Liver (tissue), 9 donors: Measurements from ENCODE around the gene ALDH1A2. TPM values are rescaled to one million over a fixed set of nuclear protein-coding genes. Genes with fewer than 3 reads are reported as not detected.

ENCODE experiments used
- DNase-seq: peaks from one replicate; pipeline ENCODE4 v3.0.0-alpha.2; 2017; ENCODE audit warnings: low spot score
- H3K27ac ChIP-seq, 2 donors: one replicate each; pipeline ENCODE4 v1.7.0; 2013; ENCODE audit warnings: inconsistent platforms in 2 of 2, low read length in 2 of 2, control low read depth in 1 of 2, low read depth in 1 of 2, mild to moderate bottlenecking in 1 of 2
- H3K27me3 ChIP-seq, 4 donors: one replicate each; pipeline versions ENCODE4 v1.6.1 to v1.7.0; 2013; ENCODE audit warnings: low read length in 3 of 4, inconsistent platforms in 1 of 4, mild to moderate bottlenecking in 1 of 4, moderate library complexity in 1 of 4; ENCODE audit not compliant: control insufficient read depth in 4 of 4, insufficient read depth in 4 of 4
- H3K36me3 ChIP-seq, 4 donors: one replicate each; pipeline versions ENCODE4 v1.6.1 to v1.7.0; 2013; ENCODE audit warnings: low read length in 3 of 4, mild to moderate bottlenecking in 3 of 4, low read depth in 1 of 4, moderate library complexity in 1 of 4; ENCODE audit not compliant: control insufficient read depth in 4 of 4, insufficient read depth in 3 of 4
- H3K4me1 ChIP-seq, 4 donors: one replicate each; pipeline versions ENCODE4 v1.6.1 to v1.7.0; 2013; ENCODE audit warnings: low read length in 3 of 4, mild to moderate bottlenecking in 3 of 4, moderate library complexity in 1 of 4; ENCODE audit not compliant: control insufficient read depth in 4 of 4, insufficient read depth in 4 of 4
- H3K4me3 ChIP-seq, 3 donors: one replicate each; pipeline versions ENCODE4 v1.6.1 to v1.7.0; 2013; ENCODE audit warnings: low read length in 3 of 3, control low read depth in 1 of 3, low read depth in 1 of 3, mild to moderate bottlenecking in 1 of 3
- H3K9ac ChIP-seq, 2 donors: one replicate each; pipeline ENCODE4 v1.7.0; 2013; ENCODE audit warnings: low read length in 2 of 2, mild to moderate bottlenecking in 2 of 2, moderate library complexity in 2 of 2, control low read depth in 1 of 2, low read depth in 1 of 2
- H3K9me3 ChIP-seq, 4 donors: one replicate each; pipeline versions ENCODE4 v1.6.1 to v1.7.0; 2013; ENCODE audit warnings: low read length in 3 of 4; ENCODE audit not compliant: control insufficient read depth in 4 of 4
- EGR1 ChIP-seq, 2 donors: IDR thresholded peaks; 2 replicates each; pipeline ENCODE4 v1.6.1; 2016 to 2018; ENCODE audit warnings: antibody characterized with exemption in 2 of 2, low read depth in 2 of 2
- FOXA2 ChIP-seq: IDR thresholded peaks from 2 replicates; pipeline ENCODE4 v1.6.1; 2016; ENCODE audit warnings: antibody characterized with exemption
- GABPA ChIP-seq, 2 donors: IDR thresholded peaks in 1 of 2; conservative IDR thresholded peaks in 1 of 2; 2 replicates each; pipeline ENCODE4 v1.6.1; 2016; ENCODE audit warnings: antibody characterized with exemption in 2 of 2, mild to moderate bottlenecking in 1 of 2, moderate library complexity in 1 of 2
- HNF4A ChIP-seq, 2 donors: conservative IDR thresholded peaks; 2 replicates each; pipeline ENCODE4 v1.6.1; 2016; ENCODE audit warnings: antibody characterized with exemption in 2 of 2, mild to moderate bottlenecking in 2 of 2
- HNF4G ChIP-seq: IDR thresholded peaks from 2 replicates; pipeline ENCODE4 v1.6.1; 2016; ENCODE audit warnings: antibody characterized with exemption
- NR2F2 ChIP-seq: IDR thresholded peaks from 2 replicates; pipeline ENCODE4 v1.6.1; 2016; ENCODE audit warnings: antibody characterized with exemption
- RAD21 ChIP-seq, 2 donors: IDR thresholded peaks; 2 replicates each; pipeline ENCODE4 v1.6.1; 2016; ENCODE audit warnings: antibody characterized with exemption in 2 of 2, mild to moderate bottlenecking in 2 of 2
- RXRA ChIP-seq, 2 donors: IDR thresholded peaks; 2 replicates each; pipeline ENCODE4 v1.6.1; 2017 to 2018; ENCODE audit warnings: antibody characterized with exemption in 2 of 2, mild to moderate bottlenecking in 1 of 2
- SP1 ChIP-seq: IDR thresholded peaks from 2 replicates; pipeline ENCODE4 v1.6.1; 2018; ENCODE audit warnings: antibody characterized with exemption, mild to moderate bottlenecking
- TAF1 ChIP-seq: conservative IDR thresholded peaks from 2 replicates; pipeline ENCODE4 v1.6.1; 2016; ENCODE audit warnings: antibody characterized with exemption, mild to moderate bottlenecking
- WGBS: extraction: QIAGEN DNeasy Blood & Tissue Kit; methylation state at CpG from one replicate; pipeline ENCODE4 v1.1.7; 2013; 5-methylcytosine and 5-hydroxymethylcytosine counted together
- polyA plus RNA-seq, 2 donors: library from polyadenylated mRNA; stranded (reverse) in 1 of 2; unstranded in 1 of 2; fragments of 200-250 nt in 1 of 2; fragments of >200 nt in 1 of 2; fragmentation: Nextera tagmentation in 1 of 2; extraction: Ambion mirVana in 1 of 2; gene quantifications; one replicate each; pipeline versions ENCODE4 v1.2.1 to v1.2.3, GENCODE V29; 2013 to 2015
- total RNA-seq, 2 donors: library from RNA; depleted of rRNA; stranded (reverse); fragments of >200 nt; gene quantifications; one replicate each; pipeline ENCODE4 v1.2.3, GENCODE V29; 2014
- TF ChIP-seq, protein P1 (sequence below): IDR thresholded peaks from 2 replicates; pipeline ENCODE4 v1.6.1; 2016; ENCODE audit warnings: antibody characterized with exemption
- TF ChIP-seq, protein P2 (sequence below): IDR thresholded peaks from 2 replicates; pipeline ENCODE4 v1.6.1; 2016; ENCODE audit warnings: antibody characterized with exemption
- TF ChIP-seq, protein P3 (sequence below): fragments of 150-350 bp; IDR thresholded peaks from 2 replicates; pipeline ENCODE4 v1.5.1; 2017; ENCODE audit warnings: improper control_type of control experiment, low read depth, low read length; ENCODE audit not compliant: missing input control
- TF ChIP-seq, protein P4 (sequence below): IDR thresholded peaks from 2 replicates; pipeline ENCODE4 v1.6.1; 2016; ENCODE audit warnings: antibody characterized with exemption, mild to moderate bottlenecking
- donor health status: healthy.
- donor health status: healthy.
- donor health status: healthy.
- donor health status: healthy.
- donor health status: healthy.

ALDH1A2 gene
- total and polyA plus RNA-seq, 4 donors = 1.2 to 22.7 (median 14.0) TPM

DNA sequence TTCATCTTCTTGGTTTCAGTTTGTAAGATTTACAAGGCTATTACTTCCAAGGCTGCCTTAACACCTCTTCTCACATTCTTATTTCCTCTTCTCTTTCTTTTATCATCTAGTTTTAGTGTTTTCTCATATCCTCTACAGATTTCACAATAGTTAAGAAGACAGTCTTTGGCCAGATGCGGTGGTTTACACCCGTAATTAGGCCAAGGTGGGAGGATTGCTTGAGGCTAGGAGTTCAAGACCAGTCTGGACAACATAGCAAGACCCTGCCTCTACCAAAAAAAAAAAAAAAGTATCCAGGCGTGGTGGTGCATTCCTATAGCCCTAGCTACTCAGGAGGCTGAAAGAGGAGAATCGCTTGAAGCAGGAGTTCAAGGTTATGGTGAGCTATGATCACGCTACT, 3.5 kb upstream of the ALDH1A2 start:
- Histone ChIP-seq H3K27ac (no peak overlapping the region), H3K9ac (no peak overlapping the region), H3K27me3 (peaks cover 0 to 8% (median 4%) of the 10 kb centered on the region in 4 donors), H3K9me3 (peaks cover 0 to 3% (median under 1%) of the 10 kb centered on the region in 4 donors), H3K4me1 (peaks cover 3 to 13% (median 9%) of the 10 kb centered on the region in 4 donors), H3K4me3 (no peak overlapping the region), H3K36me3 (no peaks in the 10 kb centered on the region)
- no peak for DNase-seq
- 92% methylated on average over 5 of the region's 5 CpGs for WGBS
- TF ChIP-seq, protein P1, sequence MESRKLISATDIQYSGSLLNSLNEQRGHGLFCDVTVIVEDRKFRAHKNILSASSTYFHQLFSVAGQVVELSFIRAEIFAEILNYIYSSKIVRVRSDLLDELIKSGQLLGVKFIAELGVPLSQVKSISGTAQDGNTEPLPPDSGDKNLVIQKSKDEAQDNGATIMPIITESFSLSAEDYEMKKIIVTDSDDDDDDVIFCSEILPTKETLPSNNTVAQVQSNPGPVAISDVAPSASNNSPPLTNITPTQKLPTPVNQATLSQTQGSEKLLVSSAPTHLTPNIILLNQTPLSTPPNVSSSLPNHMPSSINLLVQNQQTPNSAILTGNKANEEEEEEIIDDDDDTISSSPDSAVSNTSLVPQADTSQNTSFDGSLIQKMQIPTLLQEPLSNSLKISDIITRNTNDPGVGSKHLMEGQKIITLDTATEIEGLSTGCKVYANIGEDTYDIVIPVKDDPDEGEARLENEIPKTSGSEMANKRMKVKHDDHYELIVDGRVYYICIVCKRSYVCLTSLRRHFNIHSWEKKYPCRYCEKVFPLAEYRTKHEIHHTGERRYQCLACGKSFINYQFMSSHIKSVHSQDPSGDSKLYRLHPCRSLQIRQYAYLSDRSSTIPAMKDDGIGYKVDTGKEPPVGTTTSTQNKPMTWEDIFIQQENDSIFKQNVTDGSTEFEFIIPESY = no peak
- TF ChIP-seq SP1 = no peak
- TF ChIP-seq, protein P2, sequence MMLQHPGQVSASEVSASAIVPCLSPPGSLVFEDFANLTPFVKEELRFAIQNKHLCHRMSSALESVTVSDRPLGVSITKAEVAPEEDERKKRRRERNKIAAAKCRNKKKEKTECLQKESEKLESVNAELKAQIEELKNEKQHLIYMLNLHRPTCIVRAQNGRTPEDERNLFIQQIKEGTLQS = no peak
- no peak for TF ChIP-seq FOXA2
- no peak for TF ChIP-seq NR2F2
- TF ChIP-seq HNF4A (conservative IDR thresholded peaks at IDR 0.05) = no peak
- no peak for TF ChIP-seq EGR1 (IDR thresholded peaks at IDR 0.05; ENCODE audit: low read depth in 2 of 2)
- TF ChIP-seq GABPA (IDR thresholded peaks at IDR 0.05 in 1 of 2, conservative IDR thresholded peaks at IDR 0.05 in 1 of 2) = no peak
- TF ChIP-seq, protein P3, sequence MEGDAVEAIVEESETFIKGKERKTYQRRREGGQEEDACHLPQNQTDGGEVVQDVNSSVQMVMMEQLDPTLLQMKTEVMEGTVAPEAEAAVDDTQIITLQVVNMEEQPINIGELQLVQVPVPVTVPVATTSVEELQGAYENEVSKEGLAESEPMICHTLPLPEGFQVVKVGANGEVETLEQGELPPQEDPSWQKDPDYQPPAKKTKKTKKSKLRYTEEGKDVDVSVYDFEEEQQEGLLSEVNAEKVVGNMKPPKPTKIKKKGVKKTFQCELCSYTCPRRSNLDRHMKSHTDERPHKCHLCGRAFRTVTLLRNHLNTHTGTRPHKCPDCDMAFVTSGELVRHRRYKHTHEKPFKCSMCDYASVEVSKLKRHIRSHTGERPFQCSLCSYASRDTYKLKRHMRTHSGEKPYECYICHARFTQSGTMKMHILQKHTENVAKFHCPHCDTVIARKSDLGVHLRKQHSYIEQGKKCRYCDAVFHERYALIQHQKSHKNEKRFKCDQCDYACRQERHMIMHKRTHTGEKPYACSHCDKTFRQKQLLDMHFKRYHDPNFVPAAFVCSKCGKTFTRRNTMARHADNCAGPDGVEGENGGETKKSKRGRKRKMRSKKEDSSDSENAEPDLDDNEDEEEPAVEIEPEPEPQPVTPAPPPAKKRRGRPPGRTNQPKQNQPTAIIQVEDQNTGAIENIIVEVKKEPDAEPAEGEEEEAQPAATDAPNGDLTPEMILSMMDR = no peak
- TF ChIP-seq TAF1 = no peak
- TF ChIP-seq HNF4G = no peak
- no peak for TF ChIP-seq RAD21 (IDR thresholded peaks at IDR 0.05)
- TF ChIP-seq, protein P4, sequence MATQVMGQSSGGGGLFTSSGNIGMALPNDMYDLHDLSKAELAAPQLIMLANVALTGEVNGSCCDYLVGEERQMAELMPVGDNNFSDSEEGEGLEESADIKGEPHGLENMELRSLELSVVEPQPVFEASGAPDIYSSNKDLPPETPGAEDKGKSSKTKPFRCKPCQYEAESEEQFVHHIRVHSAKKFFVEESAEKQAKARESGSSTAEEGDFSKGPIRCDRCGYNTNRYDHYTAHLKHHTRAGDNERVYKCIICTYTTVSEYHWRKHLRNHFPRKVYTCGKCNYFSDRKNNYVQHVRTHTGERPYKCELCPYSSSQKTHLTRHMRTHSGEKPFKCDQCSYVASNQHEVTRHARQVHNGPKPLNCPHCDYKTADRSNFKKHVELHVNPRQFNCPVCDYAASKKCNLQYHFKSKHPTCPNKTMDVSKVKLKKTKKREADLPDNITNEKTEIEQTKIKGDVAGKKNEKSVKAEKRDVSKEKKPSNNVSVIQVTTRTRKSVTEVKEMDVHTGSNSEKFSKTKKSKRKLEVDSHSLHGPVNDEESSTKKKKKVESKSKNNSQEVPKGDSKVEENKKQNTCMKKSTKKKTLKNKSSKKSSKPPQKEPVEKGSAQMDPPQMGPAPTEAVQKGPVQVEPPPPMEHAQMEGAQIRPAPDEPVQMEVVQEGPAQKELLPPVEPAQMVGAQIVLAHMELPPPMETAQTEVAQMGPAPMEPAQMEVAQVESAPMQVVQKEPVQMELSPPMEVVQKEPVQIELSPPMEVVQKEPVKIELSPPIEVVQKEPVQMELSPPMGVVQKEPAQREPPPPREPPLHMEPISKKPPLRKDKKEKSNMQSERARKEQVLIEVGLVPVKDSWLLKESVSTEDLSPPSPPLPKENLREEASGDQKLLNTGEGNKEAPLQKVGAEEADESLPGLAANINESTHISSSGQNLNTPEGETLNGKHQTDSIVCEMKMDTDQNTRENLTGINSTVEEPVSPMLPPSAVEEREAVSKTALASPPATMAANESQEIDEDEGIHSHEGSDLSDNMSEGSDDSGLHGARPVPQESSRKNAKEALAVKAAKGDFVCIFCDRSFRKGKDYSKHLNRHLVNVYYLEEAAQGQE = no peak
- TF ChIP-seq RXRA (IDR thresholded peaks at IDR 0.05) = no peak
